ENCODE data around the gene LY6G6F.

DNA sequence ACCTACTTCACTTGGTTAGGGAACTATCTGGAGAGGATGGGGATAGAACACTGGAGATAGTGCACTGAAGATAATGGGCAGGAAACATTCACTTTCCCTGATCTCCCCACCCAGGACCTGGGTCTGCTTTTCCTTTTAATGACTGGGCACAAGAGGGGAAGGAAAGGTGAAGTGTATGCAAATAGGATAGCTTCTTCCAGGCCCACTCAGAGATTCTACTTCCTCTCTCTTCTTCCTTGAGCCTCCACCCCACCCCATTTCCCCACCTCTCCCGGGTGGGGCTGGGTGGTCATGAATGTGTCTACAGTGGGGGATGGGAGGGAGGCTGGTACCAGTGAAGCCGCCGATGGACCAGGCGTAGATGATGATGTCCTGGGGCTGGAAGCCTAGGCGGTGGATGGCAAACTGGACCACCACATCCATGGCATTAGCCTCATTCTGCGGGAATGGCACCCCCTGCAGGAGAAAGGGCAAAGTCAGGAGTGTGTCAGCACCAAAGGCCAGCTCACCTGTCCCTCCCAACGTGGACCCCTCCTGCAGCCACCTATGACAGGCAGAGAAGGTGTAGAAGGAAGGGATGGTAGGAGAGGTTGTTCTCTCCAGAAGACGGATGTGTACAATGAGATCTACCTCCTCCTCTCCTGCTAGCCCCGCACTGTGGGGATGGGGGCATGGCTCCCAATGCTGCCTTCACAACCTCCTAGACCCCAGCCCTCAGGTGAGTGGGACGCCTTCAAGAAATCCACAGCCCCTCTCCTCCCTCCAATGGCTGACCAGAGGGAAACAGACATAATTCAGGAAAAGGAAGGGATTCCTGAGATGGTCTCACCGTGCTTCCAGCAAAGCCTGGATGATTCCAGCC is 17.2 kb upstream of the LY6G6F start:
- TF ChIP-seq, protein P1, sequence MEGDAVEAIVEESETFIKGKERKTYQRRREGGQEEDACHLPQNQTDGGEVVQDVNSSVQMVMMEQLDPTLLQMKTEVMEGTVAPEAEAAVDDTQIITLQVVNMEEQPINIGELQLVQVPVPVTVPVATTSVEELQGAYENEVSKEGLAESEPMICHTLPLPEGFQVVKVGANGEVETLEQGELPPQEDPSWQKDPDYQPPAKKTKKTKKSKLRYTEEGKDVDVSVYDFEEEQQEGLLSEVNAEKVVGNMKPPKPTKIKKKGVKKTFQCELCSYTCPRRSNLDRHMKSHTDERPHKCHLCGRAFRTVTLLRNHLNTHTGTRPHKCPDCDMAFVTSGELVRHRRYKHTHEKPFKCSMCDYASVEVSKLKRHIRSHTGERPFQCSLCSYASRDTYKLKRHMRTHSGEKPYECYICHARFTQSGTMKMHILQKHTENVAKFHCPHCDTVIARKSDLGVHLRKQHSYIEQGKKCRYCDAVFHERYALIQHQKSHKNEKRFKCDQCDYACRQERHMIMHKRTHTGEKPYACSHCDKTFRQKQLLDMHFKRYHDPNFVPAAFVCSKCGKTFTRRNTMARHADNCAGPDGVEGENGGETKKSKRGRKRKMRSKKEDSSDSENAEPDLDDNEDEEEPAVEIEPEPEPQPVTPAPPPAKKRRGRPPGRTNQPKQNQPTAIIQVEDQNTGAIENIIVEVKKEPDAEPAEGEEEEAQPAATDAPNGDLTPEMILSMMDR (IDR thresholded peaks at IDR 0.05): peak in 1 of 5 experiments; percentile 27
- TF ChIP-seq POLR2A (IDR thresholded peaks at IDR 0.05): no peak
